GM21390 (cell line): Measurements from ENCODE around the gene TOP2B.
A peak's percentile ranks its signal among the peaks of the same experiment; 100 is the strongest.

Source experiments
- ATAC-seq: cut with Tn5 transposase; IDR thresholded peaks from one replicate; pipeline ENCODE4 v1.9.1; 2021; ENCODE audit not compliant: unreplicated experiment

Gene TOP2B

DNA sequence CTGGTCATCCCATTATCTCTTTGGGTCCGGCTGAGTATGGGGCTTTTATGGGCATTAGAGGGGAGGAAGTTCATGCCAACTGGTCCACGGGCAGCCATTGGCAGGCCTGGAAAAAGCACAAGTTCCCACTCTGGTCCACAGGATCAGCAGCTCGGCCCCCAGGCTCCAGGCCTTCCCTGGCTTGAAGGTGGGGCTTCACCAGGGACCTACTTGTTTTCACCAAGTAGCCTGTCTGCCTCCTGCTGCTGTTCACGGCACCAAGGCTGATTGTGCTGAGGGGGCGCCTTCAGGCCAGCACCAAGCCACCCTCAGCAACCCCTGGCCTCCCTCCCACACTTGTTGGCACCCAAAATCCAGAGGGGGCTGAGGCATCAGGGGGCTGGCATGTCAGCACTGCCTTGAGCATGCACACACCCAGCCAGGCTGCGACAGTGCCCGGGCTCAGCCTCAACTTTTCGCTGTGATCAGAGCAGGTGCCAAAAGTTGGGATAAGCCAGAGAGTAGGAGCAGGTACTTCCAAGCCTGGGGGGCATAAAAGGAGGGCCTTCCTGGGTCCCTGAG is 9.1 kb upstream of the TOP2B start:
- no peak for ATAC-seq

DNA sequence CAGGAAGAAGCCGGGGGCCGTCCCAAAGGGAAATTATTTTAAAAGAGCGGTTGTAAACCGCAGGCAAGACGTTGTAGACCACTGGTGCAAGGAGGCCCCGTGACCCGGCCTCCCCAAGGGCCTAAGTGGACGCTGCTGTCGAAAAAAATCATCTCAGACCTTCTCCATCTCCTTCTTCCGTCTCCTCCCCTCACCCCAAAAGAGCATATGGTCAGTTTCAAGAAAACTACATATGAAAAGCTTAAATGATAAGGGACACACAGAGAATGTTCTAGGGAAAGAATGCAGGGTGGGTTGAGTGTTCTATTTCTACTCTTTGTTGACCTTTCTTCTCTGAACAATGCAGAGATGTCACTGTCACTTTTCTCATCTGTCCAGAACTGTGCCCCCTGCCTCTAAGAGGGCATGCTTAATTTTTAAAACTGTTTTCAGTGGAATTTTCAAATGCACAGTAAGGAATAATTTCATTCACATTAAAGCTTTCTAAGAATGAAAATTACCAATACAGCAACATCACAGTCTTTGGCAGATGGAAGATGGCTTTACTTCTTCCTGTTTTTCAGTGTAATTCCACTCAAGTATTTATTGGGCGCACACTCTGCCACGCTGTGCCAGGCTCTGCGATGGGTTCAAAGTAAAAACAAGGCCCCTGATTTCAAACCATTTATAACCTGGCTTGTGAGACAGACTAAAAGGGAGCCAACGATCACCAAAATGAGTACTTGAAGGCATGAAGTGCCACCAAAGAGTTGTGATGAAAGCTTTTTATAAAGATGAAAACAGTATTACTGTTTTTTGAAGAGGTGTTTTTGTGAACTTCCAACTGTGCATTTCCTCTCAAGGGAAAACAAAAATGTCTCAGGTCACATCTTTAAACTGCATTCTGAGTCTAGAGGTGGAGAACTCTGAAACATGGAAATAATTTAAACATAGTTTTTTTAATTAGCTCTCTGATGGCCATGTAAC is 891 bp upstream of the TOP2B start:
- peak; percentile 9 for ATAC-seq

DNA sequence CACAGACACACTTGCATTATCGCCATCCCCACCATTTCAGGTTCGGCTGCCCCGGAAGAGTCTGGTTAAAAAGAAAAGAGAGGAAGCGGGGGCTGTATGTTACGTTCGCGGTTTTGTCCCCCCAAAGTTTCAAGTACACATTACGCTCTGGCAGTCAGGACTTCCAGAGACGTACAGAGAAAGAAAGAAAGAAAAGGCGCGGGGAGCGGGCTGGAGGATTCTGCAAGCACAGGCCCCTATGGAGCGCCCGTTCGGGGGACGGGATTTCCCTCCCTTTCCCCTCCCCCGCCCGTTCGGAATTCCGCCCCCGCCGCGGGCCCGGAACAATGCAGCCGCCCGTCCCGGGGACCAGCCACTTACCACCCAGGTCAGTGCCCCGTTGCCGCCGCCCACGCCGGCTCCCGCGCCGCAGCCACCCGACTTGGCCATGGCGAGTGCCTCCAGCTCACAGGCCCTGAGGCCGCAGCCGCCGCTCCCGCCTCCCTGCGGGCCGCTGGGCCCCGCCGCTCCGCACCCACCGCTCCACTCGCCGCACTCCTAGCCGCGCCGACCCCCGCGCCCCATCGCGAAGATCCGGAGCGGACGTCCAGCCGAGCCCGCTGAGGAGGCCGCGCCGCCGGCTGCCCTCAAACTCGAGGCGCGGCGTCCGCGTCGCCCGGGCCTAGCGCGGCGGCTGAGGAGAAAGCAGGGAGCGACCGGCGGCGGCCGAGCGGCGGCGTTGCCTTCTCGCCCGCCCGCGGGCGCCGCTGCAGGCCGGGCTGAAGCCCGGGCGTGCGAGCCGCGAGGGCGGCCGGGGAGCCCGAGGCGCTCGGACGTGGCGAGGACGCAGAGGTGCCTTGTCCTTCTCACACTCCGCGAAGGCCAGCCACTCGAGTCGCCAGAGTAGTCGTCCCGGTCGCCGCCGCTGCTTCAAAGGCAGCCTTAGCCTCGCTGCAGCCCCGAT is 567 bp downstream of the TOP2B start:
- ATAC-seq = peak; percentile 34

DNA sequence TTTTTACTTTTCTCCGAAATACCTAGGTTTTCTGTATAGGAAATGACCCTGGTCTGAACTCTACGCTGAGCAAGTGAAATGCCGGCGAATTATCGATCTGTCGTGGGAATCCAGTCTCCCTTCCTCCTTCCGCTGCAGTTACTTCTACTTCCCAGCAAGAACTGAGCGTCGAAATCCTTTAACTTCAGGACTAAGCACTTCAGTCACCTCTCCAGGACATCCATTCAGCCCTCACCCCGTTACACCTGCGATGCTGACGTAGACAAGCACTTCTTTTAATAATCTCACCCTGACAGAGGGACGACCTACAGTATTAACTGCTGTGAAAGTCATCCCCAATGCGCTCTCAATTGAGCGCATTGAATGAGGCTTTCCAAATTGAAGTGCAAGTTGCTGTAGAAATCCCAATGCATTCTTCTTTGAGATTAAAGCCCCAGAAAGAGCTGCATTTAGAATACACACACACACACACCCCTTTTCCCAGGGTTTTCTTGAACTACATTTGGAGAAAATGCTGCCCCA is 1.3 kb downstream of the TOP2B start:
- ATAC-seq = peak; percentile 17

DNA sequence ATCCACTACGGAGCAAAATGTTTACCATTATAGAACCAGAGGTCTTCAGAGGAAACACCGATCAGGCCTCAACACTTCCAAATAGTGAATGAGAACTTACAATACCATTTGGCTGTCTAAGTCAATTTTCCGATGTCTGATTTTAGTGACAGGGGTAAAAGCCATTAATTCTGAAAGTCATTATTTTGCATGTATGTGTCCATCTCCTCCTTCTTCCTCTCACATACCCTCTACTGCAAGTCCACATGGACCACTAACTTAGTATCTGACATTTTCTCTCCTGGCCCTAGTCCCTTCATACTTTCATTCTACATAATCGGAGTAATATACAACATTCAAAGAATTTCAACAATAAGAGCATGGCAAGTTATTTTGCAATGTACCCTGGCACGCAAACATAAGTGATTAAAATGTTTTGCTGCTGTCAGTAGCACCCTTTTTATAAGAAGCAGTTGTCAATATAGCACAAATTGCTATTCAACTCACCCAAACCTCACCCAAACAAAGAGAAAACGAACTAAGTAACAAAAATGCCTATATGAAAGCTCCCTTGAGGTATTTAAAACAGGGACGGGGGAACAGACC is 1.9 kb downstream of the TOP2B start:
- no peak for ATAC-seq

DNA sequence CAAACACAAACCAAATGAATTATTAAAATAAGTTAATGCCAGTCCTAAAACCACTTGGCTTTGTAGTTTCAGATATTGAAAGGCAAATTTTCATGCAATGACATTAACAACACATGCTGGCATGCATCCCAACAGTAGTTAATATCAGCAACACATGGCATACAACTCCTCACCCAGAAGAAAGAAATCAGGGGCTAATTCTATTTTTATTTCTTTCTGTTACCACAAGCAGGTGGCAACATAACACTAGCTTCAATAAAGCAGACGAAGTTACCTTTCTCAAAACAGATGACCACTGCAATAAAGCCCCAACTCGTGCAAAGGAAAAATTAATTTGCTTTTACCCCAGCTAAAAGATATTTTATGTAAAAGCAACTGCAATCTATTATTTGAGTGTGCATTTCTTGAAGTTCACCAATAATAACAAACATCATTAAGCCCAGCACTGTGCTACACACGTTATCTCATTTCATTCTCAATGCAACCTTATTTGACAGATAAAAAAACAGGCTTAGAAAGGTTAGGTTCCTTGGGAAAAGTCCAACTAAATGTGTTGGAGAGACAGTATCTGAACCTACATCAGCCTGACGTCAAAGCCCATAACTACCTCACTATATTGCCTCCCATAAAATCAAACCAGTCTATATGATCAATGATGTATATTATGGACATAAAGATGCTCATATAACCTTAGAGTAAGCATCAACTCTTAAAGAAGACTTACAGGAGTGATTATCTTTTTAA is 2.8 kb downstream of the TOP2B start:
- no peak for ATAC-seq

DNA sequence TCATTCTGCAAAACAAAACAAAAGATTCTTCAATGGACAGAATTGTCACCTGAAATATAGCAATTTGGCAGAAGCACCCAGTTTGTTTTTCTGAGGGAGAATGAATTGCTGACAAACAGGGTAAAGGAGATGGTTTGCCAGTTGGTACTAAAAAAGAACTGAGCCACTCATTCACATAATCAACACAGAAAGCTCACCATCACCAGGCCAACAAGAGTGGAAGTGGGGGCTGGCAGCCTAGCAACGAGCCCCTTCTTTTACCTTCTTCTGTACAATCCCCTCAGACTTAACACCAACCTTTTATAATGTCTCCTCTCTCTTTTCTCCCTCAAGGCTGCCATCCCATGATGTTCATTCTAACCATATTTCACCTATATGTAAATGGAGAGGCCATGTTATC is 5.9 kb downstream of the TOP2B start:
- no peak for ATAC-seq

DNA sequence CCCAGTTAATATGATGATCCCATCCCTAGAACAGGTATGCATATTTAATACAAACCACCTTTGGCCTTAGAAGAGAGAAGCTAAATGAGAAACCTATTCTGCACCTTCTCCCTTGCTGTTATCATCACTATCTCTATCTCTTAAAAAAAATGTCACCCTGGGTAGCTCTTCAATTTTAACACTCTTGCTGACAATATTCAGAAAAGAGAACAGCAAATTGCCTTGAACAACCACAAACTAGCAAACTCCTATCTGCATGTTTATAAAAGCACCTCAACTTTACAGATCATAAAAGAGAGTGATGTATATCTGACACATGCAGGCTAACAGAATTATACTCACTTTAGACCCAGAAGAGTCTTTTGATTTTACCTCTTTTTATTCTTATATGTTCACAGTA is 7.4 kb downstream of the TOP2B start:
- ATAC-seq = no peak

DNA sequence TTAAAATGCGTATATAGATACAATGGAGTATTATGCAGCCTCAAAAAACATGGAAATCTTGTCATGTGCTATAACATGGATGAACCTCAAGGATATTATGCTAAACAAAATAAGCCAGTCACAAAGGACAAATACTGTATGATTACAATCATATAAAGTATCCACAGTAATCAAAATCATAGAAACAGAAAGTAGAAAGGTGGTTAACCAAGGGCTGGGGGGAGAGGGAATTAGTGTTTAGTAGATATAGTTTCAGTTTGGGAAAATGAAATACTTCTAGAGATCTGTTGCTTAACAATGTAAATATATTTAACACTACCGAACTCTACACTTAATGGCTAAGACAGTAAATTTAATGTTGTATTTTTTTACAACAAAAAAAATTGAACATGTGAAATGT is 9.0 kb downstream of the TOP2B start:
- ATAC-seq = no peak

DNA sequence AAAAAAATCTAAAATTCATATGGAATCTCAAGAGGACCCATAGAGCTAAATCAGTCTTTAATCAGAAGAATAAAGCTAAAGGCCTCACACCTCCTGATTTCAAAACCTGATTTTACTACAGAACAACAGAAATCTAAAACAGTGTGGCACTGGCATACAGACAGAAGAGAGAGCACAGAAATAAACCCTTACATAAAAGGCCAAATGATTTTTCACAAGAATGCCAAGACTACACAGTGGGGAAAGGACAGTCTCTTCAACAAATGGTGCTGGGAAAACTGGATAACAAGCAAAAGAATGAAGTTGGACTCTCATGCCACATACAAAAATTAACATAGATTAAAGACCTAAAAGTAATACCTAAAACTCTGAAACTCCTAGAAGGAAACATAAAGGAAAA is 10.1 kb downstream of the TOP2B start:
- ATAC-seq = no peak

DNA sequence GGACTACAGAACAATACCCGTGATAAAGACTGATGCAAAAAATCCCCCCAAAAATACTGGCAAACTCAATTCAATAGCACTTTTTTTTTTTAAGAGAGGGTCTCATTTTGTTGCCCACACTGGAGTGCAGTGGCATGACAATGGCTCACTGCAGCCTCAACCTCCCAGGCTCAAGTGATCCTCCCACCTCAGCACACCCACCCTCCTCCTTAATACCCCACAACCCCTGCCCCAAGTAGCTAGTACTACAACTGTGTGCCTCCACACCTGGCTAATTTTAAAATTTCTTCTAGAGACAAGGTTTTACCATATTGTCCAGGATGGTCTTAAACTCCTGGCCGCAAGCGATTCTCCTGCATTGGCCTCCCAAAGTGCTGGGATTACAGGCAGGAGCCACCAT is 11.4 kb downstream of the TOP2B start:
- ATAC-seq = no peak

DNA sequence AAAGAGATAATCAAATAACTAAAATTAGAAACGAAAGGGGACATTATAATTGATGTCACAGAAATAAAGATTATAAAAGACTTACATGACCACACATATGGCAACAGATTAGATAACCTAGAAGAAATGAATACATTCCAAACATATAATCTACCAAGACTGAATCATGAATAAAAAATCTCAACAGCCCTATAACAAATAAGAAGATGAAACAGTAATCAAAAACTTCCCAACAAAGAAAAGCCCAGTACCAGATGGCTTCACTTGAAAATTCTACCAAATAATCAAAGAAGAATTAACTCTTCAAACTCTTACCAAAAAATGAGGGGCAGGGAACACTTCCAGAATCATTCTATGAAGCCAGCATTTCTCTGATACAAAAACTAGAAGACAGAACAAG is 11.8 kb downstream of the TOP2B start:
- no peak for ATAC-seq

DNA sequence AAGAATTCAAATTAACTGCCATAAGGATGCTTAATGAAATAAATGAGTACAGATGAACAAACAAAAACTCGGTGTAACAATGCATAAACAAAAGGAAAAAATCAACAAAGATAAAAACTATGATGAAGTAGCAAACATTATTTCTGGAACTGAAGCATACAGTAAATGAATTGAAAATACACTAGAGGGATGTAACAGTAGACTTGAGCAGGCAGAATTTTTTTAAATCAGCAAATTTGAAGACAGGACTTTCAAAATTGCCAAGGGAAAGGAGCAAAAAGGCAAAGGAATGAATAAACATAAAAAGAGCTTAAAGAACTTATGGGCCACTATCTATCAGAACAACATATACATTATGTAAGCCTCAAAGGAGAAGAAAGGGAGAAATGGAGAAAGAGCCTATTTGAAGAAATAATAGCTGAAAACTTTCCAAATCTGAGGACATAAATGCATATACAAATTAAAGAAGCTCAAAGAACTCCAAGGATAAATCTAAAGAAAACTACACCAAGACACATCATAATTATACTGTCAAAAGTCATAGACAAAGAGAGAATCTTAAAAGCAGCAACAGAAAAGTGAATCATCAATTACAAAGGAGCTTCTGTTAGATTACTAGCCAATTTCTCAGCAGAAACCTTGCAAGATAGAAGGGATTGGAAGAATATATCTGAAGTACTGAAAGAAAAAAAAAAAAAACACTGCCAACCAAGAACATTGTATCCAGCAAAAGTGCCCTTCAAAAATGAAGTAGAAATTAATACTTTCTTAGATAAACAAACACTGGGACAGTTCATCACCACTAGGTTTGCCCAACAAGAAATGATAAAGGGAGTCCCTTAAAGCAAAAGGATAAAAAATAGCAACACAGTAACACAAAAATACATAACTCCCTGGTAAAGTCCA is 15.5 kb downstream of the TOP2B start:
- no peak for ATAC-seq

DNA sequence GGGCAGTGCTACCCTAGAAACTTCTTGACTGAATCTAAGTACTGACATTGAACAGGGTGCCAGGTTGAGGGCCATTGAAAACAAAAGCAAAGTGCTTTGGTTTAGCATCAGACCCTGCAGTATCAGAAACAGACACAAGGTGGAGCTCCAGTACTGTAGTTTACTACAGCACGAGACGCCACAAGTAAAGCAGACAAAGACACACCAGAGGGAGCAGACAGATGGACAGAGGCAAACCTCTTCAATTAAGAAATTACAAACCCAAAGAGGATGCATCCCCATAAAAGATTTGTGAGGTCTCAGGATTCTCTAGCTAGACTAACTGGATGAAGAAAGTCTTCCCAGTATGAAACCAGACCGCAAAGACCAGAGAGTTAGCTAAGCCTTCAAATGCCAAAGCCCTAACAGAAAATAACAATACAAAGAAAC is 16.6 kb downstream of the TOP2B start:
- peak; percentile 95 for ATAC-seq

DNA sequence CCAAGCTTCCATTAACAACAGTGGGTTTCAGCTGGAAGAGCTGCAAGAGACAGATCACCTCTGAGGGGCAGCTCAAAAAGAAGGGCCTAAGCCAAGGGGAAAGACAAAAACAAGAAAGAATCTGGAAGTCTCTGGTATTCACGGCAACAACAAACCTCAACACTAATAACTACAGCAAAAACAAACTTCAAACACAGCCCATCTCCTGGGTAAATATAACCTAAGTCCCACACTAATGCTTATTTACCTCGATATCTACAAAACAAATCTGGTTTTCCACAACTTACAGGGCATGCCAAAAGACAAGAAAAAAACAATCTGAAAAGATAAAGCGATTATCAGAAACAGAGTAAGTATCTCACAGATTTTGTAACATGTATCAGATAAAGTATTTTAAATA is 29.7 kb downstream of the TOP2B start:
- ATAC-seq = no peak

DNA sequence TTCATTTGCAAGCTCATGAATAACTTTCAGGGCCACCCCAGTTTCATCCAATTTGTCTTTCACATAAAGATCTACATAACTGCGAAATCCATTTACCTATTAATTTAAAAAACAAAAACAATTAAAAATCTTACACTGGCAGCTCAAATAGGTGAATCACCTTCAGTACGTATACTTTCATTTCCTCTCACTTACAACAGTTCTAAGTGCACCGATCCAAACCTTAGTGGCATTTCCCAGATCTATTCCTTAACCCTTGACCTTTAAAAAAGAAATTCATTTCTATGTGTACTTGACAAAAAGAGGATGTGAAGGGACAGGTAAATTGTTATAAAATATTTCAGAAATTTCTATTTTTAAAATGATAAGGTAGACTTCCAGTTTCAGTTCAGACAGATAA is 30.8 kb downstream of the TOP2B start:
- no peak for ATAC-seq

DNA sequence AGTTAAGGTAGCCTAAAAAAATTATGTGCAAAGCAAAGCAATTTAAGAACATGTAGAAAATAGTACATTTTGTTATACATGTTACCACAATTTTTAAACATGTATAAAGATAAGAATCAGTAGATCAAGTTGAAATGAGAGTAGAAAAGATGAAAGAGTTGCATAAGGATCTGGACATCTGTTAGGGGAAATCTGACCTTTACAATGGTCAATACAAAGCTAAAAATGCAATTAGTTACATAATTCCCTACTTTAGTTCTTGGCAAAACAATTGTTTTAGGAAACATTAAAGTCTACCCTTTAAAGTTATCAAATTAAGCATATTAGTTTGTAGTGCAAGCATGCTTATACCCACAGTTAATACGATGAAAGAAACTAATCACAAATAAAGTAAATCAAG is 32.7 kb downstream of the TOP2B start:
- no peak for ATAC-seq

DNA sequence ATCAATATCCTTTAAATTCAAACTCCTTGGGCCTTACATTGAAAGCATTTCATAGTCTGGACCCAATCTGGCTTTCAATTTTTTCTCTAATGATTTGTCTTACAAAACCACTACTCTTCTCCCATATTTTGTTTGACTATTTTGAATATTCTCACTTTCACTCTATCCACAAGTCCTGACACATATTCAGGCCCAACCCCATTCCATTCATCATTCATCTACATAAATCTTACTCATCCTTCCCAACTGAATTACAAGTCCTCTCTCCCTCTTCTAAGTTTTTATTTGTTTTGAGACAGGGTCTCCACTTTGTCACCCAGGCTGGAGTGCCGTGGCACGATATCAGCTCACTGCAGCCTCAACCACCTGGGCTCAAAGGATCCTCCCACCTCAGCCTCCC is 43.6 kb downstream of the TOP2B start:
- ATAC-seq = no peak

DNA sequence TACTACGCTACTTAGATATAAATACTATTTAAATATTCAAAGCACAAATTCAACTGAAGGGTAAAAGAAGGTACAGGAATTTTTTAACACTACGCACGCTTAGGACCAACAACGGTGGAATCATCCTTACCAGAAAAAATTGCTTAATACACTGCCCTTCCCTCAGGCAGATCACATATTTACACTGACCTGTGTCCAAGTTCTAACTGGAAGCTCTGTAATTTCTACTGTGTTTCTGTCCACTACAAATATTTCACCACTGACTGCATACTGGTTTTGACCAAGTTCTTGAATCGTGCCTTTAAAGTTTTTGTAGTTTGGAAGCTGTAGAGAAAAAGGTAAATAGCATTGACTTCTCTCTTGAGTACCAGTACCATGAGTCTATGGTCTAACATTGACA is 44.2 kb downstream of the TOP2B start:
- ATAC-seq = no peak
